Astrocyte (in vitro differentiated cells and primary cell): ENCODE data around the gene USPL1.

Experiments used
- EZH2 ChIP-seq: IDR thresholded peaks from 2 replicates; pipeline ENCODE4 v1.6.1; 2012; ENCODE audit warnings: mild to moderate bottlenecking, low read length, inconsistent platforms; ENCODE audit not compliant: insufficient read depth
- TF ChIP-seq, protein P1 (sequence below): IDR thresholded peaks from 2 replicates; pipeline ENCODE4 v1.5.1; 2011; ENCODE audit warnings: low read depth, mild to moderate bottlenecking, inconsistent platforms, low read length, moderate library complexity; ENCODE audit not compliant: insufficient read depth

DNA sequence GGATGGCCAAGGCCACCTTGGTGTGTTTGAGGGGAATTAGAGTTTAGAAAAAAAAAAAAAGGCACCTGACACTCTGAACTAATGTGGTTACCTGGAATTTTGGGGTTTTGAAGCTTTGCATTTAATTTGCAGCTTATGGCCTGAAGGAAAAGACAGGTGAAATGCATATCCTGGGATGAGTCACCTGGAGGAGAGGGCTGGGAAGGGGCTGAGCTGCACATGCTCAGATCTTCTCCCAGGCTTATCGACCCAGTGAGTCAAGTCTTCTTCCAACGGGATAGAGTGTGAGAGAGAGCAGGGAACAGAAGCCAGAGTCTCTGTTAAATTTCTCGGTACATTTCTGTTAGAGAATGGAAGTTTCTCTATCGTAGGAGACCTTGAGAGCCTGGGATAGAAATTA, 88.0 kb downstream of the USPL1 start:
- no peak for TF ChIP-seq EZH2
- TF ChIP-seq, protein P1, sequence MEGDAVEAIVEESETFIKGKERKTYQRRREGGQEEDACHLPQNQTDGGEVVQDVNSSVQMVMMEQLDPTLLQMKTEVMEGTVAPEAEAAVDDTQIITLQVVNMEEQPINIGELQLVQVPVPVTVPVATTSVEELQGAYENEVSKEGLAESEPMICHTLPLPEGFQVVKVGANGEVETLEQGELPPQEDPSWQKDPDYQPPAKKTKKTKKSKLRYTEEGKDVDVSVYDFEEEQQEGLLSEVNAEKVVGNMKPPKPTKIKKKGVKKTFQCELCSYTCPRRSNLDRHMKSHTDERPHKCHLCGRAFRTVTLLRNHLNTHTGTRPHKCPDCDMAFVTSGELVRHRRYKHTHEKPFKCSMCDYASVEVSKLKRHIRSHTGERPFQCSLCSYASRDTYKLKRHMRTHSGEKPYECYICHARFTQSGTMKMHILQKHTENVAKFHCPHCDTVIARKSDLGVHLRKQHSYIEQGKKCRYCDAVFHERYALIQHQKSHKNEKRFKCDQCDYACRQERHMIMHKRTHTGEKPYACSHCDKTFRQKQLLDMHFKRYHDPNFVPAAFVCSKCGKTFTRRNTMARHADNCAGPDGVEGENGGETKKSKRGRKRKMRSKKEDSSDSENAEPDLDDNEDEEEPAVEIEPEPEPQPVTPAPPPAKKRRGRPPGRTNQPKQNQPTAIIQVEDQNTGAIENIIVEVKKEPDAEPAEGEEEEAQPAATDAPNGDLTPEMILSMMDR = no peak
